Endothelial cell (in vitro differentiated cells): ENCODE results near the gene AQR. TPM values are rescaled to one million over a fixed set of nuclear protein-coding genes. Genes with fewer than 3 reads are reported as not detected.

Experiments
- DNase-seq: peaks from one replicate; pipeline ENCODE4 v3.0.0; 2021; ENCODE audit warnings: low spot score
- H3K27ac Mint-ChIP-seq: one replicate; pipeline ENCODE4 v1.8.0; 2021; ENCODE audit warnings: mixed read lengths, inconsistent platforms; ENCODE audit not compliant: unreplicated experiment
- H3K27me3 Mint-ChIP-seq: one replicate; pipeline ENCODE4 v1.8.0; 2021; ENCODE audit warnings: mild to moderate bottlenecking, moderate library complexity, mixed read lengths, inconsistent platforms; ENCODE audit not compliant: unreplicated experiment
- H3K36me3 Mint-ChIP-seq: one replicate; pipeline ENCODE4 v1.8.0; 2021; ENCODE audit warnings: mild to moderate bottlenecking, low read depth, mixed read lengths, inconsistent platforms; ENCODE audit not compliant: unreplicated experiment
- H3K4me1 Mint-ChIP-seq: one replicate; pipeline ENCODE4 v1.8.0; 2021; ENCODE audit warnings: mild to moderate bottlenecking, mixed read lengths, inconsistent platforms; ENCODE audit not compliant: unreplicated experiment
- H3K4me3 Mint-ChIP-seq: one replicate; pipeline ENCODE4 v1.8.0; 2021; ENCODE audit warnings: mild to moderate bottlenecking, mixed read lengths, inconsistent platforms; ENCODE audit not compliant: unreplicated experiment
- H3K9me3 Mint-ChIP-seq: one replicate; pipeline ENCODE4 v1.8.0; 2021; ENCODE audit warnings: mixed read lengths, inconsistent platforms; ENCODE audit not compliant: unreplicated experiment
- total RNA-seq: library from RNA; stranded (reverse); fragmentation: NEBNext Ultra II Directional; extraction: Animal tissue kit (Norgen Biotek cat#: 25700); gene quantifications from one replicate; pipeline ENCODE4 v1.2.1, GENCODE V29; 2021; ENCODE audit not compliant: unreplicated experiment
- TF ChIP-seq, protein P1 (sequence below): fragments of 200-600 bp; sonication (generic); IDR thresholded peaks from one replicate; pipeline ENCODE4 v1.5.0; 2021; ENCODE audit warnings: antibody characterized with exemption; ENCODE audit not compliant: unreplicated experiment

Gene AQR
- total RNA-seq, 1 donor from 2014 or later = 41.5 TPM

DNA sequence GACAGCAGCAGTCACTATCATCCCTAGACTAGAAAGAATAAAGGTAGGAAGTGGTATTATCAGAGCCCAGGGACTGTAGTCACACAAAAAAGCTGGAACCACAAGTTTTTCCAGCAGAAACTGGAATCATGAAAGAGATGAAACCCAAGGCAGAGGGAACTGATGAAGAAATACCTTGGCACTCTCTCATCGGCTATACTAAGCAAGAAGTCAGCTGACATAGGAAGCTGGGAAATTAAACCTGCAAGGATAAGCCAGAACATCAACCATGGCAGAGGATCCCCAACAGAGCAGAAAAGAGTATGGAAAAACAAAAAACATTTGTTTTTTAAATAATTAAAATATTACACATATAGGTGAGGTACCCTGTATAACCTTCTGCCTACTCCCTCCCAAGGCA is 86.5 kb downstream of the AQR start:
- no peak overlapping the region for H3K4me3 Mint-ChIP-seq
- H3K36me3 Mint-ChIP-seq = peaks cover 26% of the 10 kb centered on the region
- H3K27ac Mint-ChIP-seq = no peak overlapping the region
- TF ChIP-seq, protein P1, sequence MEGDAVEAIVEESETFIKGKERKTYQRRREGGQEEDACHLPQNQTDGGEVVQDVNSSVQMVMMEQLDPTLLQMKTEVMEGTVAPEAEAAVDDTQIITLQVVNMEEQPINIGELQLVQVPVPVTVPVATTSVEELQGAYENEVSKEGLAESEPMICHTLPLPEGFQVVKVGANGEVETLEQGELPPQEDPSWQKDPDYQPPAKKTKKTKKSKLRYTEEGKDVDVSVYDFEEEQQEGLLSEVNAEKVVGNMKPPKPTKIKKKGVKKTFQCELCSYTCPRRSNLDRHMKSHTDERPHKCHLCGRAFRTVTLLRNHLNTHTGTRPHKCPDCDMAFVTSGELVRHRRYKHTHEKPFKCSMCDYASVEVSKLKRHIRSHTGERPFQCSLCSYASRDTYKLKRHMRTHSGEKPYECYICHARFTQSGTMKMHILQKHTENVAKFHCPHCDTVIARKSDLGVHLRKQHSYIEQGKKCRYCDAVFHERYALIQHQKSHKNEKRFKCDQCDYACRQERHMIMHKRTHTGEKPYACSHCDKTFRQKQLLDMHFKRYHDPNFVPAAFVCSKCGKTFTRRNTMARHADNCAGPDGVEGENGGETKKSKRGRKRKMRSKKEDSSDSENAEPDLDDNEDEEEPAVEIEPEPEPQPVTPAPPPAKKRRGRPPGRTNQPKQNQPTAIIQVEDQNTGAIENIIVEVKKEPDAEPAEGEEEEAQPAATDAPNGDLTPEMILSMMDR = no peak
- H3K27me3 Mint-ChIP-seq = no peaks in the 10 kb centered on the region
- H3K4me1 Mint-ChIP-seq = no peaks in the 10 kb centered on the region
- no peaks in the 10 kb centered on the region for H3K9me3 Mint-ChIP-seq
- no peak for DNase-seq

GRCh38 chr15:34879107-34879506 is 90.4 kb downstream of the AQR start:
- DNase-seq = no peak
- H3K4me1 Mint-ChIP-seq = no peaks in the 10 kb centered on the region
- peaks cover 20% of the 10 kb centered on the region for H3K36me3 Mint-ChIP-seq
- H3K4me3 Mint-ChIP-seq = no peak overlapping the region
- TF ChIP-seq, protein P1 = no peak
- H3K27me3 Mint-ChIP-seq = no peaks in the 10 kb centered on the region
- H3K9me3 Mint-ChIP-seq = no peaks in the 10 kb centered on the region
- H3K27ac Mint-ChIP-seq = no peak overlapping the region

GRCh38 chr15:34876640-34877039 is 92.9 kb downstream of the AQR start:
- Mint-ChIP-seq H3K4me1 (no peaks in the 10 kb centered on the region), H3K9me3 (no peaks in the 10 kb centered on the region), H3K27me3 (no peaks in the 10 kb centered on the region), H3K27ac (no peak overlapping the region), H3K4me3 (no peak overlapping the region), H3K36me3 (peaks cover 11% of the 10 kb centered on the region)
- TF ChIP-seq, protein P1 = no peak
- DNase-seq = no peak

GRCh38 chr15:34869110-34869509 is 100.4 kb downstream of the AQR start:
- Mint-ChIP-seq H3K36me3 (peaks cover 23% of the 10 kb centered on the region), H3K27me3 (no peaks in the 10 kb centered on the region), H3K4me3 (no peak overlapping the region), H3K4me1 (no peaks in the 10 kb centered on the region), H3K9me3 (no peaks in the 10 kb centered on the region), H3K27ac (no peak overlapping the region)
- no peak for DNase-seq
- TF ChIP-seq, protein P1 = no peak

- H3K27ac Mint-ChIP-seq = no peak overlapping the region
- peaks cover 23% of the 10 kb centered on the region for H3K36me3 Mint-ChIP-seq
- TF ChIP-seq, protein P1 = no peak
- no peak for DNase-seq
- no peaks in the 10 kb centered on the region for H3K9me3 Mint-ChIP-seq
- no peak overlapping the region for H3K4me3 Mint-ChIP-seq
- H3K4me1 Mint-ChIP-seq = no peaks in the 10 kb centered on the region
- H3K27me3 Mint-ChIP-seq = no peaks in the 10 kb centered on the region
Measured at GRCh38 chr15:34865531-34865930, 104.0 kb downstream of the AQR start.
